Caco-2 (cell line): Measurements from ENCODE around the gene AKAP6. TPM values are rescaled to one million over a fixed set of nuclear protein-coding genes. Genes with fewer than 3 reads are reported as not detected.

ENCODE experiments used
- BruUV-seq: library from RNA; stranded (reverse); fragments of 400-500 nt; replicated peaks from 2 replicates; lab custom pipeline; 2021; lab: Mats Ljungman, UMichigan
- CTCF ChIA-PET: fragments of 300-600 bp; sonication (Branson Sonifier 250); formaldehyde crosslinking; loops from one replicate; lab custom pipeline; 2022; ENCODE audit warnings: antibody characterized with exemption; lab: Charles Lee
- POLR2A ChIA-PET: fragments of 300-600 bp; sonication (Branson Sonifier 250); formaldehyde crosslinking; loops from one replicate; lab custom pipeline; 2022; ENCODE audit warnings: antibody characterized with exemption; lab: Charles Lee
- DNase-seq, 2 experiments: peaks; one replicate each; pipeline versions ENCODE4 v3.0.0 to v3.0.0-alpha.2; 2020 to 2022
- H3K27me3 ChIP-seq: replicated peaks from 2 replicates; pipeline ENCODE4 v1.6.0; 2011; ENCODE audit warnings: low read length; ENCODE audit not compliant: control insufficient read depth, insufficient read depth
- H3K36me3 ChIP-seq: 2 replicates; pipeline ENCODE4 v1.5.1; 2011; ENCODE audit warnings: low read length; ENCODE audit not compliant: control insufficient read depth, insufficient read depth
- H3K4me1 ChIP-seq: fragments of 250-450 bp; sonication (Bioruptor Pico); 2 replicates; pipeline ENCODE4 v1.5.1; 2020; ENCODE audit warnings: mild to moderate bottlenecking
- H3K4me3 ChIP-seq: 2 replicates; pipeline ENCODE4 v1.5.1; 2011; ENCODE audit warnings: low read depth, mild to moderate bottlenecking, control low read depth, low read length
- H3K9me3 ChIP-seq: fragments of 250-450 bp; sonication (Bioruptor Pico); 2 replicates; pipeline ENCODE4 v1.5.1; 2020; ENCODE audit warnings: mild to moderate bottlenecking, moderate library complexity
- H3K27ac Mint-ChIP-seq: one replicate; pipeline ENCODE4 v1.8.0; 2022; ENCODE audit warnings: mixed read lengths; ENCODE audit not compliant: unreplicated experiment
- H3K27me3 Mint-ChIP-seq: one replicate; pipeline ENCODE4 v1.8.0; 2022; ENCODE audit warnings: mixed read lengths; ENCODE audit not compliant: insufficient read depth, unreplicated experiment
- H3K36me3 Mint-ChIP-seq: one replicate; pipeline ENCODE4 v1.8.0; 2022; ENCODE audit warnings: mild to moderate bottlenecking, mixed read lengths; ENCODE audit not compliant: insufficient read depth, unreplicated experiment
- H3K4me1 Mint-ChIP-seq: one replicate; pipeline ENCODE4 v1.8.0; 2022; ENCODE audit warnings: low read depth, mixed read lengths; ENCODE audit not compliant: unreplicated experiment
- H3K4me3 Mint-ChIP-seq: one replicate; pipeline ENCODE4 v1.8.0; 2022; ENCODE audit warnings: mild to moderate bottlenecking, moderate library complexity, mixed read lengths; ENCODE audit not compliant: unreplicated experiment
- H3K9me3 Mint-ChIP-seq: one replicate; pipeline ENCODE4 v1.8.0; 2022; ENCODE audit warnings: mixed read lengths; ENCODE audit not compliant: unreplicated experiment
- CTCF ChIP-seq, 2 experiments: fragments of 200-600 bp in 1 of 2; IDR thresholded peaks; 1 replicate in 1 of 2; 2 replicates in 1 of 2; pipeline versions ENCODE4 v1.5.1 to v1.8.0; 2011 to 2022; ENCODE audit warnings: antibody characterized with exemption in 1 of 2, control low read depth in 1 of 2, inconsistent platforms in 1 of 2, low read depth in 1 of 2, low read length in 1 of 2, mild to moderate bottlenecking in 1 of 2, moderate library complexity in 1 of 2; ENCODE audit not compliant: insufficient read depth in 1 of 2, severe bottlenecking in 1 of 2, unreplicated experiment in 1 of 2
- intact Hi-C: fragments of 100-400 bp; cut with micrococcal nuclease; formaldehyde crosslinking; loops from one replicate; pipeline ENCODE4 v1.10.0; 2022; ENCODE audit not compliant: unreplicated experiment
- total RNA-seq: library from RNA; stranded (reverse); gene quantifications from 2 replicates; pipeline ENCODE4 v1.2.3, GENCODE V29; 2022

Gene AKAP6
- total RNA-seq, 1 experiment from 2014 or later = 3.0 TPM

- H3K9me3 ChIP-seq = no peaks in the 10 kb centered on the region
- ChIA-PET CTCF (no interaction called here), POLR2A (no interaction called here)
- DNase-seq = no peak
- H3K4me1 ChIP-seq = no peaks in the 10 kb centered on the region; the same call in 1 of the 2 replicates
- no TSS peak for BruUV-seq
- intact Hi-C loops = no loop called here
- H3K27me3 Mint-ChIP-seq = no peaks in the 10 kb centered on the region
- H3K4me1 Mint-ChIP-seq = peaks cover 6% of the 10 kb centered on the region
- no peaks in the 10 kb centered on the region for H3K27me3 ChIP-seq
- no peak for TF ChIP-seq CTCF (IDR thresholded peaks at IDR 0.05; ENCODE audit: insufficient read depth in 1 of 2, low read depth in 1 of 2, low read length in 1 of 2, severe bottlenecking in 1 of 2, unreplicated experiment in 1 of 2)
- no peak overlapping the region for H3K4me3 Mint-ChIP-seq
- no peaks in the 10 kb centered on the region for H3K36me3 ChIP-seq
- no peak overlapping the region for H3K27ac Mint-ChIP-seq
- no peaks in the 10 kb centered on the region for H3K9me3 Mint-ChIP-seq
- H3K4me3 ChIP-seq = no peak overlapping the region
- no peaks in the 10 kb centered on the region for H3K36me3 Mint-ChIP-seq
Measured at GRCh38 chr14:32428875-32429274, 99.8 kb downstream of the AKAP6 start.

GRCh38 chr14:32430326-32430725 lies 101.2 kb downstream of the AKAP6 start:
- no peak overlapping the region for H3K4me3 ChIP-seq
- Mint-ChIP-seq H3K9me3 (no peaks in the 10 kb centered on the region), H3K27ac (no peak overlapping the region), H3K36me3 (no peaks in the 10 kb centered on the region), H3K27me3 (no peaks in the 10 kb centered on the region), H3K4me3 (no peak overlapping the region), H3K4me1 (peaks cover 16% of the 10 kb centered on the region)
- no peaks in the 10 kb centered on the region for H3K36me3 ChIP-seq
- BruUV-seq = no TSS peak
- DNase-seq = no peak
- H3K27me3 ChIP-seq = no peaks in the 10 kb centered on the region
- ChIA-PET CTCF (no interaction called here), POLR2A (no interaction called here)
- no peaks in the 10 kb centered on the region; the same call in 1 of the 2 replicates for H3K4me1 ChIP-seq
- intact Hi-C loops = no loop called here
- TF ChIP-seq CTCF (IDR thresholded peaks at IDR 0.05; ENCODE audit: insufficient read depth in 1 of 2, low read depth in 1 of 2, low read length in 1 of 2, severe bottlenecking in 1 of 2, unreplicated experiment in 1 of 2) = no peak
- H3K9me3 ChIP-seq = no peaks in the 10 kb centered on the region

GRCh38 chr14:32432813-32433538 lies 103.9 kb downstream of the AKAP6 start:
- Mint-ChIP-seq H3K27ac (no peak overlapping the region), H3K4me1 (peaks cover 16% of the 10 kb centered on the region), H3K36me3 (no peaks in the 10 kb centered on the region), H3K27me3 (no peaks in the 10 kb centered on the region), H3K4me3 (no peak overlapping the region), H3K9me3 (no peaks in the 10 kb centered on the region)
- Histone ChIP-seq H3K36me3 (no peaks in the 10 kb centered on the region), H3K4me1 (no peaks in the 10 kb centered on the region; the same call in 1 of the 2 replicates), H3K9me3 (no peaks in the 10 kb centered on the region), H3K27me3 (no peaks in the 10 kb centered on the region), H3K4me3 (no peak overlapping the region)
- intact Hi-C loops = no loop called here
- no peak for DNase-seq
- CTCF ChIA-PET = no interaction called here
- TF ChIP-seq CTCF (IDR thresholded peaks at IDR 0.05; ENCODE audit: insufficient read depth in 1 of 2, low read depth in 1 of 2, low read length in 1 of 2, severe bottlenecking in 1 of 2, unreplicated experiment in 1 of 2) = no peak
- POLR2A ChIA-PET = no interaction called here
- BruUV-seq = no TSS peak
